Motor neuron (in vitro differentiated cells): Measurements from ENCODE around the gene PALM. TPM values are rescaled to one million over a fixed set of nuclear protein-coding genes. Genes with fewer than 3 reads are reported as not detected.
"Not testable (repeated sequence)": the region's sequence is repeated elsewhere in the genome, so short reads cannot be mapped to it uniquely, and the experiment has no call there.

Source experiments
- ATAC-seq, 8 experiments: fragments of 200-7000 bp; cut with Tn5 transposase; replicated peaks in 6 of 8; 2 replicates each; pipeline ENCODE4 v1.8.0; 2021; ENCODE audit warnings: mild to moderate bottlenecking in 8 of 8, moderate library complexity in 8 of 8
- H3K27ac ChIP-seq, 2 donors: fragments of 250-450 bp; sonication (Bioruptor Pico); 2 replicates each; pipeline ENCODE4 v1.9.0; 2021; ENCODE audit warnings: antibody characterized with exemption in 2 of 2, mild to moderate bottlenecking in 2 of 2, moderate library complexity in 1 of 2
- H3K4me1 ChIP-seq, 2 donors: fragments of 250-450 bp; sonication (Bioruptor Pico); replicated peaks in 1 of 2; 2 replicates each; pipeline ENCODE4 v1.6.1; 2021; ENCODE audit warnings: antibody characterized with exemption in 2 of 2, mild to moderate bottlenecking in 2 of 2, moderate library complexity in 1 of 2
- H3K4me3 ChIP-seq, 5 donors: fragments of 250-450 bp; sonication (Bioruptor Pico); 2 replicates each; pipeline ENCODE4 v1.9.0; 2021; ENCODE audit warnings: antibody characterized with exemption in 5 of 5, mild to moderate bottlenecking in 5 of 5, moderate library complexity in 4 of 5
- WGBS, 10 experiments: fragments of 450-650 bp; shearing (Covaris generic); methylation state at CpG; one replicate each; pipeline ENCODE4 v1.0.0; 2022; 5-methylcytosine and 5-hydroxymethylcytosine counted together
- in situ Hi-C, 9 experiments: fragments of 400-800 bp; cut with MboI; loops; one replicate each; pipeline ENCODE4 v1.15.0; 2021; ENCODE audit warnings: low sequenced_read_pairs in 9 of 9, low pct_unique_long_range_greater_than_20kb in 2 of 9; ENCODE audit not compliant: unreplicated experiment in 9 of 9
- total RNA-seq, 8 experiments: library from RNA; unstranded; fragments of 300-600 nt; gene quantifications; 2 replicates each; pipeline versions ENCODE4 v1.2.3 to v1.2.4, GENCODE V29; 2022

PALM gene
- total RNA-seq, 8 experiments from 2014 or later = 6.0 to 116 (median 70.4) TPM

DNA sequence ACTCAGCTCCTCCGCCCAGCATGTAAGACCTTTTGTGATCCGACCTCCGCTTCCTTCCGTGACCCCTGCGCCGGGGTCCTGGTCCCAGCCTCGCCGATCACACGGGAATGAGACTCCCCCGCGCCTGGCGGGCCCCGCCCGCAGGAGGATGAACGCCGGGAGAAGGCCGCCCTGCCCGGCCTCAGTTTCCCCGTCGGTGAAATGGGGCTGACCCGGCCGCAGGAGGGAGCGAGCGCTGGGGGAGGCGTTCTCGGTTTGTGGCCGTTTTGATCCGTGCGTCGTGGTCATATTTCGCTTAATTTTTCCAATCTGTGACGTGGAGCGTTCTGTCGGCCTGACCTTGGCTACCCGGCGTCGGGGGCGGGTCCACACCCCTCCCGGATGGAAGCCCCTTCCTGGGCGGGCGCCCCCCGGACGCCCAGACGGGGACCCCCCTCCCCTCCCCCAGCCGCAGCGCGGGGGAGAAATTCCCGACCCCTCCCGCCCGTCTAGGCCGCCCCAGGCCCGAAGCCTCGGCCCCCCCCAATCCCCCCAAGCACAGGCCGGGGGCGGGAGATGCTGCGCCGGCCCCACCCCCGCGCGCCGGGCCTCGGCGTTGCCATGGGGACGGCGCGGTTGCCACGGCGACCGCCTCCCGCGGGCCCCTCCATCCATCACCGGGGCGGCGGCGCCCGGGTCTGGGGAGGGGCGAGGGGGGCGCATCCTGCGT lies 11.1 kb downstream of the PALM start:
- H3K27ac ChIP-seq = peak overlapping the region; percentile 90 to 94
- H3K4me1 ChIP-seq = peaks cover 31 to 48% of the 10 kb centered on the region in 2 donors
- in situ Hi-C loops = loop anchor here in 1 of 9 experiments (10.0 kb wide), 1 partner anchor 55 kb away; the partner anchor contains the start of gene RNF126
- 17% methylated on average over 6 of the region's 79 CpGs; no CpG with 5 or more reads in 9 of the 10 experiments for WGBS, 10 experiments
- peak in 6 of 8 experiments; percentile 17 to 74 (median 64) for ATAC-seq
- peak overlapping the region; percentile 22 to 47 (median 35) for H3K4me3 ChIP-seq

DNA sequence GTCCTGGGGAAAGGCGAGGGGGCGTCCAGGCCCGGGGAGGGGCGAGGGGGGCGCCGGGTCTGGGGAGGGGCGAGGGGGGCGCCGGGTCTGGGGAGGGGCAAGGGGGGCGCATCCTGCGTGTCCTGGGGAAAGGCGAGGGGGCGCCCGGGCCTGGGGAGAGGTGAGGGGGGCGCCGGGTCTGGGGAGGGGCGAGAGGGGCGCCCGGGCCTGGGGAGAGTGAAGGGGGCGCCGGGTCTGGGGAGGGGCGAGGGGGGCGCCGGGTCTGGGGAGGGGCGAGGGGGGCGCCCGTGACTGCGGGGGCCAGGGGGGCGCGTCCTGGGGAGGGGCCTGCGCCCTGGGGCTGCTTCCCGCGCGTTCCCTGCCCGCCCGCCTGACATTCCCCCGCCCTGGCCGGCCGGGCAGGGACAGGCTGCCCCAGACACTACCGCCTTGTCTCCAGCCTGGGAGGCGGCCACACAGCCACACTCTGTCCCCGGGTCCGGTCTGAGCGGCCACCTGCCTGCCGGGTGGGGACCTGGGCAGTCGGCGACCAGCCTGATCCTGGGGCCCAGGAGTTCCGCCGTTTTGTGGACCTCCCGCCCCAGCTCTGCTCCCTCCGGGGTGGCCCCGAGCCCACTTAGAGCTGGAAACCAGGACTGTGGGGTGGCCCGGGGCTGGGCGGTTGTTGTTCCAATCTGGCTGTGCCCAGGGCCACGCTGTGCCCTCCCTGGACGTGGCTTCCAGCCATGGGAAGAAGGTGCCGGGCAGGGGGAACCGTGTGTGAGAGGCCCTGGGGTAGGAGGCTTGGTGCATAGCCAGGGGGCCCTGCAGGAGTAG lies 11.8 kb downstream of the PALM start:
- in situ Hi-C loops = loop anchor here in 1 of 9 experiments (10.0 kb wide), 1 partner anchor 56 kb away; the partner anchor contains the start of gene RNF126
- peak; percentile 5 to 85 (median 76) for ATAC-seq
- peaks cover 31 to 48% of the 10 kb centered on the region in 2 donors for H3K4me1 ChIP-seq
- peak overlapping the region; percentile 90 to 94 for H3K27ac ChIP-seq
- 0% methylated on average over 1 of the region's 58 CpGs; no CpG with 5 or more reads in 9 of the 10 experiments for WGBS, 10 experiments
- peak overlapping the region; percentile 22 to 47 (median 35) for H3K4me3 ChIP-seq

DNA sequence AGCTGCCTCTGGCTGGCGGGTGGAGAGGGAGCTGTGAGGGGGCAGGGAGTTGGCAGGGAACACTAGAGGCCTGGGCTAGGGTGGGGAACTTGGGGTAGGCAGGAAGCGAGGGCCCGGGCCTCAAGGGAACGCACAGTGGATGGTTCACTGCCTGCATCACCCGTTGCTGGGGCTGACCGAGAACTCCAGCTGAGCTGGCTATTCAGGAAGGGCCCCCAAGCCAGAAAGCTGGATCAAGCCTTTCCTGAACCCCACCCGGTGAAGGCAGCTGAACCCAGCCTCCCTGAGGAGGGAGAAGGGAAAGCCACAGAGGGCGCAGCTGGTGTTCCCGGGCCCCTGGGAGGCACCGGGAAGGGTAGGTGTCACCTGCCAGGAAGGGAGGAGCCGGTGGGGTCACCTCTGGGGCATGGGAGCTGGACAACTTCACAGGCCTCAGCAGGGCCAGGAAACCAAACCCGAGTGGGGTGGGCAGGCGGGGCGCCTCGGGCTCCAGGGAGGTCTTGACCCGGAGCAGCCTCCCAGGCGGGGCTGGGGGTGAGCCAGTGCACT lies 13.9 kb downstream of the PALM start:
- Histone ChIP-seq H3K4me3 (no peak overlapping the region), H3K27ac (no peak overlapping the region), H3K4me1 (peaks cover 28 to 35% of the 10 kb centered on the region in 2 donors)
- ATAC-seq = peak in 3 of 8 experiments; percentile 23 to 54 (median 50)
- WGBS, 10 experiments = 0 to 83% methylated on average over 1 to 5 of the region's 17 CpGs; no CpG with 5 or more reads in 8 of the 10 experiments
- in situ Hi-C loops = loop anchor here in 1 of 9 experiments (10.0 kb wide), 1 partner anchor 58 kb away; the partner anchor contains the start of gene RNF126

DNA sequence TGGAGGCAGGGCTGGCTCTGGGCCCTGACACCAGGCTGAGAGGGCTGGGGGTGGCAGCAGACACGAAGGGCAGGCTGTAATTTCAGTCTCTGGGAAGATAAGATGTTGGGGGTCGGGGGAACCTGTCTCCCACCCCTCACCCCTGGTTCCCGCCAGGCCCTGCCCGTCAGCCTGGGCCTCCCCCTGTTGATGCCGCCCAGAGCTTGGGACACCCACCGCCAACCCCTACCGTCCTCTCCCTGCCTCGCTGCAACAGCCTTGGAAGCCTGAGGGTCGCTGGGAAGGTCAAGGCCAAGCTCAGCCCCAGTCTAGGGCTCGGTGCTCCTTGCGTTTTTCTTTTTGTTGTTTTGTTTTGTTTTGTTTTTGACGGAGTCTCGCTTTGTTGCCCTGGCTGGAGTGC lies 14.5 kb downstream of the PALM start:
- 73% methylated on average over 3 of the region's 13 CpGs; no CpG with 5 or more reads in 9 of the 10 experiments for WGBS, 10 experiments
- no peak for ATAC-seq
- no peak overlapping the region for H3K4me3 ChIP-seq
- H3K27ac ChIP-seq = no peak overlapping the region
- in situ Hi-C loops = loop anchor here in 1 of 9 experiments (10.0 kb wide), 1 partner anchor 58 kb away; the partner anchor contains the start of gene RNF126
- peaks cover 24 to 32% of the 10 kb centered on the region in 2 donors for H3K4me1 ChIP-seq

DNA sequence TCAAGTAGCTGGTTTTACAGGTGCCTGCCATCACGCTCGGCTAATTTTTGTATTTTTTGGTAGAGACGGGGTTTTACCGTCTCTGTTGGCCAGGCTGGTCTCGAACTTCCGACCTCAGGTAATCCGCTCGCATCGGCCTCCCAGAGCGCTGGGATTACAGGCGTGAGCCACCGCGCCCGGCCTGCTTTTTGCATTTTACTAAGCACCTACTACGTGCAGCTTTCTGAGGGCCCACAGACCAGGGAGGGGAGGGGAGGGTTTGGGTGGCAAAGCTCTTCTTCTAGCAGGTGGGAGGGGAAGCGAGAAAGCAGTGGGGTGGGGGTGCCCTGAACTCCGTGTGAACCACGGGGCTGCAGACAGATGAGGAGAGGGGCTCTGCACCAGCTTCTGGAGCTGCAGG lies 15.0 kb downstream of the PALM start:
- Histone ChIP-seq H3K4me1 (peaks cover 20 to 27% of the 10 kb centered on the region in 2 donors), H3K27ac (no peak overlapping the region), H3K4me3 (no peak overlapping the region)
- in situ Hi-C loops = loop anchor here in 1 of 9 experiments (10.0 kb wide), 1 partner anchor 59 kb away; the partner anchor contains the start of gene RNF126
- ATAC-seq = no peak
- WGBS, 10 experiments = 92 to 100% (median 97%) methylated on average over 2 to 10 of the region's 18 CpGs; no CpG with 5 or more reads in 7 of the 10 experiments

DNA sequence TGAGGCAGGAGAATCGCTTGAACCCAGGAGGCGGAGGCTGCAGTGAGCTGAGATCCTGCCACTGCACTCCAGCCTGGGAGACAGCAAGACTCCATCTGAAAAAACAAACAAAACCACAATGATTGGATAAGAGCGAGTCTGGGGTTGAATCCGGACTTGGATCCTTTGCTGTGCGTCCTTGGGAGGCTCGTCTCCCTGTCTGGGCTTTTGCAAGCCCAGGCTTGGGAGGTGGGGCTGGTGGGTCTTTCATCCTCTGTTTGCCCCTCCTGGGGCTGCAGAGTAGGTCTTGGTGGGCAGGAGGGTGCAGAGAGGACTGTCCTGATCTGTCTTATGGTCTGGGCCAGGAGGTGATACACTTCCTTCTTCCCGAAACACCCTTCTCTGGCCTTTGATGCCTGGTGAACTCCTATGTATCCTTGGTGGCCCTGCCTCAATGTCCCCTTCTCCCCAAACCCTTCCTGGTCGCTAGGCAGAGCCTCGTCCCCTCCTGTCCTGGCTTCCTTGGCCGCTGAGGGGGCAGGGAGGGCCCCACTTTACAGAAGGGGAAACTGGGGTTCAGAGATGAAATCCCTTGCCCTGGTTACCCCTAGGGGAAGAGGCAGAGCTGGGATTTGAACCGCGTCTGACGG lies 16.8 kb downstream of the PALM start:
- Histone ChIP-seq H3K4me3 (no peak overlapping the region), H3K4me1 (peaks cover 7 to 15% of the 10 kb centered on the region in 2 donors), H3K27ac (no peak overlapping the region)
- 20 to 100% (median 90%) methylated on average over 1 to 6 of the region's 13 CpGs; no CpG with 5 or more reads in 4 of the 10 experiments for WGBS, 10 experiments
- no peak for ATAC-seq
- in situ Hi-C loops = loop anchor here in 3 of 9 experiments (10.0 to 25.0 kb wide), 2 partner anchors 61 to 138 kb away; partner anchors contain the start of genes HCN2 (in 2 of the 3) and RNF126 (in 1 of the 3)

DNA sequence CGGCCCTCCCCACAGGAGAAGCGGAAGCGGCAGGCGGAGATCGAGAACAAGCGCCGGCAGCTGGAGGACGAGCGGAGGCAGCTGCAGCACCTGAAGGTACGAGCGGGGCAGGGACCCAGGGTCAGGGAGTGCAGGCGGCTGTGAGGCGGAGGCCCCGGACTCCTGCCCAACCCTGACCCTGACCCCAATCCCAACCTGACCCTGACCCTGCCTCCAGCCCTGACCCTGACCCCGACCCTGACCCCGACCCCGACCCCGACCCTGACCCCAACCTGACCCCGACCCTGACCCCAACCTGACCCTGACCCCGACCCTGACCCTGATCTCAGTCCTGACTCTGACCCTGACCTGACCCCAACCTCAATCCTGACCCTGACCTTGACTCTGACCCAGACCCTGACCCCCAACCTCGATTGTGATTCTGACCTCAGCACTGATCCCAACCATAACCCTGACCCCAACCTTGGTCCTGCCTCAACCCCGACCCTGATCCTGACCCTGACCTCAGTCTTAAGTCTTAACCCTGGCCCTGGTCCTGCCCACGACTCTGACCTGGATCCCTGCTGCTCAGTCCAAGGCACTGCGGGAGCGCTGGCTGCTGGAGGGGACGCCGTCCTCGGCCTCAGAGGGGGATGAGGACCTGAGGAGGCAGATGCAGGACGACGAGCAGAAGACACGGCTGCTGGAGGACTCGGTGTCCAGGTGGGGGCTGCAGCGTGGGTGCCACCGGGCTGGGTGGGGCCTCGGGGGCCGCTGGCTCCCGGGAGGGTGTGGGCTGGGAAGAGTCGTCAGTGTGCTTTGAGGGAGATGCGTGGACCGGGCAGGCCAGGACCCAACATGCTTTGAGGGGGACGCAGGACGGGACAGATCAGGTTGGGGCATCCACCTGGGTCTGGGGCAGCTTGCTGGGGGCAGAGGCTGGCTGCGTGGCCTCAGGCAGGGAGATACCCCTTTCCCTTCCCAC lies 18.5 kb downstream of the PALM start:
- ATAC-seq = peak in 5 of 8 experiments; percentile 18 to 35 (median 25)
- Histone ChIP-seq H3K27ac (no peak overlapping the region), H3K4me1 (peaks cover 0 to 4% of the 10 kb centered on the region in 2 donors), H3K4me3 (no peak overlapping the region)
- in situ Hi-C loops = loop anchor here in 3 of 9 experiments (10.0 to 25.0 kb wide), 2 partner anchors 62 to 140 kb away; partner anchors contain the start of genes HCN2 (in 2 of the 3) and RNF126 (in 1 of the 3)
- 86 to 100% (median 95%) methylated on average over 1 to 4 of the region's 43 CpGs; no CpG with 5 or more reads in 6 of the 10 experiments for WGBS, 10 experiments

DNA sequence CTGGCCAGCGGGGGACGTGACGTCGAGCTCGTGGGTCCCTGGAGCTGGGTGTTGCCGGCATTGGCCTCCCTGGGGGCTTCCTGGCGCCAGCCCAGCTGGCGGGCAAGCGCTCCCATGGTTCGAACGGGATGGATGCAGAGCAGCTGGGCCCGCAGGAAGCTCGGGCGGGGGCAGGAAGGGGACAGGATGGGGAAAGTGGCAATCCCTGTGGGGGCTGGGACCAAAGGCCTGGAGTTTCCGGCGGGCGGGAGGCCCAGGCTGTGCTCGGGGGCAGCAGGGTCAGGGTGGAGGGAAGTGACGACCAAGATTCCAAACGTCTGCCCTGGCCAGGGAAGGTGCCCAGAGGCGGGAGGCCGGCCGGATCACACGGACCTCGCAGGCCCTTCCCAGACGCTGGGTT lies 19.3 kb downstream of the PALM start:
- peak in 3 of 8 experiments; percentile 5 to 68 (median 58) for ATAC-seq
- no peak overlapping the region for H3K4me3 ChIP-seq
- no CpG with 5 or more reads among the region's 26 CpGs for WGBS, 10 experiments
- H3K27ac ChIP-seq = no peak overlapping the region
- H3K4me1 ChIP-seq = peaks cover 0 to under 1% of the 10 kb centered on the region in 2 donors
- in situ Hi-C loops = loop anchor here in 3 of 9 experiments (10.0 to 25.0 kb wide), 2 partner anchors 63 to 141 kb away; partner anchors contain the start of genes HCN2 (in 2 of the 3) and RNF126 (in 1 of the 3)

DNA sequence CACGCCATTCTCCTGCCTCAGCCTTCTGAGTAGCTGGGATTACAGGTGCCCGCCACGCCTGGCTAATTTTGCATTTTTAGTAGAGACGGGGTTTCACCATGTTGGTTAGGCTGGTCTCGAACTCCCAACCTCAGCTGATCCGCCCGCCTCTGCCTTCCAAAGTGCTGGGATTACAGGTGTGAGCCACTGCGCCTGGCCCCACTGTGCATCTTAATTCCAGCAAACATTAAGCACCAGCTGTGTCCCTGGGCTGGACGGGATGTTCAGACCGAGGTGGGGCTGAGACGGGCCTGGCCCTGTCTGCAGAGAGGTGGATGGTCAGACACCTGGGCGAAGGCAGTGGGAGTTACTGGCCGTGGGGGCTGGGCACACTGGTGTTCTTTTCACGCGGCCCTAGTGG lies 20.8 kb downstream of the PALM start:
- ATAC-seq, H3K27ac ChIP-seq, H3K4me3 ChIP-seq, H3K4me1 ChIP-seq: not testable (repeated sequence)
- WGBS, 10 experiments = 92 to 100% methylated on average over 5 to 7 of the region's 15 CpGs; no CpG with 5 or more reads in 8 of the 10 experiments
- in situ Hi-C loops = loop anchor here in 3 of 9 experiments (10.0 to 25.0 kb wide), 2 partner anchors 65 to 142 kb away; partner anchors contain the start of genes HCN2 (in 2 of the 3) and RNF126 (in 1 of the 3)

DNA sequence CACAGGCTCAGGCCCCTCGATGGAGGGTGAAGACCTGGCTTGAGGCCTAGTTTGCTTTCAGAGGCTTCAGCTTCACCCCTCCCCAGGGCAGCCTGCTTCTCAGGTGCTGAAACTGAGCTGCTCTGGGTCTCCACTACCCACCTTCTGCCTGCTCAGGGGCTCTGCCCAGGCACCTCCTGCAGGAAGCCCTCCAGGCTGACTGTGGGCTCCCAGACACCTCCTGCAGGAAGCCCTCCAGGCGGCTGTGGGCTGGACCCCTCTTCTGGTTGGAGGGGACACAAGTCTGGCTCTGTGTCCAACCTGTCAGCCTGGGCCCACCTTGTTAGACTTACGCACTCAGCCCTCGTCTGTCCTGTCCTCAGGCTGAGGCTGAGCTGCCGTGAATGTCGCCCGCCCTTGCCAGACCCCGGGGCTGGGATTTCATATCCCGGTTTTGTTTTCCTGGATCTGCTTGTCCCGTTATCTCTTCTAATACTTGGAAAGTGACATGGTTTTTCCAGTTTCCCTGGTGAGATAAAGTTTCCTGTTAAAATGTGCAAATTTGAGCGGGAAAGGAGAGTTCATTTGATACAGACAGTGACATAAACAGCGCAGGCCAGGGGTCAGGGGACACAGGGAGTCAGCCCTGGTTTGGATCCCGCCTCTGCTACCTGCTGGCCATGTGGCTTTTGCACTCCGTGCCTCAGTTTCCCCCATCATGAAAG lies 21.4 kb downstream of the PALM start:
- in situ Hi-C loops = loop anchor here in 6 of 9 experiments (10.0 to 25.0 kb wide), 2 partner anchors 65 to 143 kb away; partner anchors contain the start of genes RNF126 (in 4 of the 6) and HCN2 (in 2 of the 6)
- no peak for ATAC-seq
- H3K27ac ChIP-seq = no peak overlapping the region
- H3K4me3 ChIP-seq = no peak overlapping the region
- 43 to 100% (median 84%) methylated on average over 1 to 11 of the region's 14 CpGs; no CpG with 5 or more reads in 4 of the 10 experiments for WGBS, 10 experiments
- no peaks in the 10 kb centered on the region for H3K4me1 ChIP-seq
